NCI-H510A (cell line): ENCODE results near the gene PLEKHG7.
"Not testable (repeated sequence)": the region's sequence is repeated elsewhere in the genome, so short reads cannot be mapped to it uniquely, and the experiment has no call there.

Experiments
- DNase-seq: peaks from one replicate; lab custom pipeline; 2025; lab: John Stamatoyannopoulos, UW

The PLEKHG7 gene

GRCh38 chr12:92702754-92703679 lies at the start of gene PLEKHG7:
Gene PLEKHG7 (plus strand): TSS chr12:92702989. CDS start chr12:92706632, 3,643 bp downstream.
- no peak for DNase-seq

DNA sequence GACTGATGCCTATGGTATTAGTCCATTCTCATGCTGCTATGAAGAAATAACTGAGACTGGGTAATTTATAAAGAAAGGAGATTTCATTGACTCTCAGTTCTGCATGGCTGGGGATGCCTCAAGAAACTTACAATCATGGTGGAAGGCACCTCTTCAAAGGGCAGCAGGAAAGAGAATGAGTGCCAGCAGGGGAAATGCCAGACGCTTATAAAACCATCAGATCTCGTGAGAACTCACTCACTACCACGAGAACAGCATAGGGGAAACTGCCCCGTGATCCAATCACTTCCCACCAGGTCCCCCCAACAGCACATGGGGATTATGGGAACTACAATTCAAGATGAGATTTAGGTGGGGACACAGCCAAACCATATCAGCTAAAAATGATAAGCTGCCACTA lies 48.5 kb upstream of the PLEKHG7 start:
- not testable (repeated sequence) for DNase-seq

DNA sequence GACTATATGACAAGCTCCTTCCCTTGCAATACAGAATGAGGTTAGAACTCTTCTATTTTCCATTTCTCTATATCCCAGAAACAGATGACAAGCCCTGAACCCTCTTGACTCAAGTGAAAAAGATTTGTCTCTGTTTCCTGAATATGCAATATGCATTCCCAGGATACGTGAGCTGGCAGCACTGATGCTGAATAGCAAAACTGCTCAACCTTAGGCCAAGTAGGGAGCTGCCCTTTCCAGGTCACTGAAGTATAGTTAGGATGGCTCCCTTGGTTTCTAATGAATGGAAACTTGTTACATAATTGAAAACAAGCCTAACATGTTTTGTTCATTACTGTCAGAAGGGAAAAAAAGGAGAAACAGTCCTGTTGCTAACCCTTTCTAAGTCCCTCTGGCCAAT lies 47.9 kb upstream of the PLEKHG7 start:
- DNase-seq, result no peak

DNA sequence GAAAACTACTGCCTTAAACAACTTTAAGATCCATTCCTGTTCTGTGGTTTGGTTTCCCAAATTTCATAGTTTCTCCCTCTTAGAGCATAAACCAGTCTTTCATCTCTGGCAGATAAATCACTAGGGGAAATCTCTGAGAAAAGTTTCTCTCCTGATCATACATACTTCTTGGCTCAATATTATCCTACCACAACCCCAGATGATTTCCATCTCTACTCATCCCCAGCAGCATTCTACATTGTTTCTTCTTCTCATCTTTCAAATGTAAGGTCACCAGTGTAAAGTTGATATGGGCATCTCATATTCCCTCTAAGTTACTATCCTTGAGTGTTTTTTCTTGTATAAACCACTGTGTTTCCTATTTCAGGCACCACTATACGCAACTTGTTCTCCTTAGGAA lies 45.9 kb upstream of the PLEKHG7 start:
- DNase-seq, result no peak

GRCh38 chr12:92657770-92658169 lies 45.0 kb upstream of the PLEKHG7 start:
- no peak for DNase-seq

DNA sequence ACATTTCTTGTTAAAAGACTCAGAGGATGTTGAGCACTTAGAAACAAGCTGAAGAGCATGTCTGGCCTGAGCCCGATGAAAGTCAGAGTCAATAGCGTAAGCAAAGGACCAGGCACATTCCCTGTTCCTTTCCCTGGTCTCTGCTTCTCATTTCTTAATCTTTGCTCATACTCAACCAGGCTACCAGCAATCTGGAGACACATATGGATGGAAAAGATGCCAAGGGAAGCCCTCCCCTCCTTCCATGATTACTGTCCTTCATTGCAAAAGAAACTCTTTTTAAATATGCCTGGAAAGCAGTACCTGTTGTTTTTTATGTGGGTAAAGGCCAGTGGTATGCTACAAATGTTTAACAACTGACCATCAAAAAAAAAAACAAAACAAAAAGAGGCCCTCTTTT lies 44.2 kb upstream of the PLEKHG7 start:
- DNase-seq, result no peak

DNA sequence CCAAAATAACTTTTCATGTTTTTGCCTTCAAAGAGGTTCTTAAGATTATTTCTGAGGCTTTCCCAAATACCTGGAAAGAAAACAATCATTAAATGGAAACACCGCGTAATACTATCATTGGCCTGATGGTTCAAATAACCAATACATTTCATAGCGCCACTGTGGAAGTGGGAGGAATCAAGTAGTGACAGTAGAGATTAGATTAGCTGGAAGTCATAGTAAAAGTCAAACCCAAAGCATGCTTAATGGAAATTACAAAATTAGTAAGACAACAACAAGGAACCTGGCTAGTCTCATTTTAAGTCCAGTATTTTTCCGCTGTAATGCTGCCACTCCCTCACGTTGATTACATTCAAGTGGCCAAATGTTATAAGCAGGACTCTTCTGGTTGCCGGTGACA lies 41.5 kb upstream of the PLEKHG7 start:
- no peak for DNase-seq

DNA sequence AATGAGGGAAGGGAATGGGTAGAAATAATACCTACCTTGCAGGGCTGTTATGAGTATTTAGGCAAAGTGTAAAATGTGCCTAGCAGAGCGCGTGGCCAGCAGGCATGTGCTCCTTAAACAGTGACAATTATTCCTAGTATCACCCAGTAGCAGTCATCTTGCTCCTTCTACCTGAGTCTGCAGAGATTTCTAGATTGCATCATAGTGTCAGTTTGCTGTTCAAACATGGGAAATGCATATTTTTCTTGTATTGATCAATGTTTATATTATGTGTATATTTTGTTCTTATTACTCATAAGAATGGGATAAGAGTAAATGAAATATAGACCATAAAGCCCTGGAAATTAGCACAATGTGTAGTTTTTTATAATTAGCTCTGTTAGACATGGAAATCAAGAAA lies 37.3 kb upstream of the PLEKHG7 start:
- DNase-seq, result no peak

DNA sequence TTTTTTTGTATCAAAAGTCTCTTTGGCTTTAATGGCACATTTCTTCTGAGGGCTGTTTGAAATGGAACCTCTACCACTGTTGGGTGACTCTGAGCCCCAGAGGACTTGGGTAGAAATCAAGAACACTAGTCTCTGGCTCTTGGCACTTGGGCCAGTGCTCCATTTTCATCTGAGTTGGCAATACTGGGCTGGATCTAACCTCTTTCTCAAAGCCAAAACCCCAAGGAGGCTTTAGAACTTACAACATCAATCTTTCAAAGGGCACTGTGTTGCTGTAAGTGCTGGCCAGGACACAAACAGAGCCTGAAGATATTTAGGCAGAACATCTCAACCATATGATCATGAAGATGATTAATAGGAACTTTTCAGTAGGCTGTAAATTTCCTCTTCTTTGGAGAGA lies 34.0 kb upstream of the PLEKHG7 start:
- no peak for DNase-seq

GRCh38 chr12:92671524-92671923 lies 31.3 kb upstream of the PLEKHG7 start:
- not testable (repeated sequence) for DNase-seq

GRCh38 chr12:92673756-92674155 lies 29.0 kb upstream of the PLEKHG7 start:
- no peak for DNase-seq

DNA sequence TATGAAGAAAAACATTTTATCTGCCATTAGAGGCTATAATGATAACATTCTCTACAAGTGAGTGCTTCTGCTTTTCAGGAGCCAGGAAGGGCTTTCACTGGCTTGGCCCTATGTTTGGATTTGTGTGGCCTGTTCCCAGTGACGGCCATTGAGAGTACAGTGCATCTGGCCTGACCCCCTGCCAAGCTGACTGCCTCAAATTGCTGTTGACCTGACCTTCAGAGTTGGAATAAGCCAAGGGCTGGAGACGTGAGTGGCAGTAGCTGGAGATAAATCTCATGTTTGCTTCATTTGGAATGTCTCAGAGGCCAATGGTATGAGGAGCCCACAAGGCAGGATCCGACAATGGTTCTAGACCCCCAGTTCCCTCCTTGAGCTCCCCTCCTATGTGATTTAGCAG lies 28.3 kb upstream of the PLEKHG7 start:
- no peak for DNase-seq

- DNase-seq, result no peak
These were observed 27.5 kb upstream of the PLEKHG7 start for GRCh38 chr12:92675092-92675865.

GRCh38 chr12:92676710-92677109 lies 26.1 kb upstream of the PLEKHG7 start:
- DNase-seq, result no peak

- no peak for DNase-seq
These were observed 12.2 kb upstream of the PLEKHG7 start for GRCh38 chr12:92690601-92691000.

DNA sequence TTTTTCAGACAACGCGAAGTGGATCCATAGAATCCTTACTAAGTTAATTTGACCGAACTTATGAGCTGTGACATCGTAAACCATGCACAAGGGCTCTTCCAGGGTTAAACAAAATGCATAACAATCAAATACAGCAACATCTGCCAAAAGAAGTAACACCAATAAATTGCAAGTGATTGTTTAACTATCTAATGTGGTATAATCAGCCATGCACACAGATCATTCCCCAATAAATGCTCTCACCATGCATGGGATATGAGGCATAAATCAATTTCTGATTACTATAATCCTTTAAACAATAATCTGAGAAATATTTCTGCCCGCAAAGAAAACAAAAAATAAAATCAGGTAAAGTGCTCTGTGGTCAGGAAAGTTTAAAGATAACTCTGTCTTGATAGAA lies 7.7 kb upstream of the PLEKHG7 start:
- no peak for DNase-seq

GRCh38 chr12:92695577-92695976 lies 7.2 kb upstream of the PLEKHG7 start:
- DNase-seq, result no peak

GRCh38 chr12:92696216-92696615 lies 6.6 kb upstream of the PLEKHG7 start:
- no peak for DNase-seq

- DNase-seq, result no peak
These were observed 4.3 kb upstream of the PLEKHG7 start for GRCh38 chr12:92698474-92698873.

DNA sequence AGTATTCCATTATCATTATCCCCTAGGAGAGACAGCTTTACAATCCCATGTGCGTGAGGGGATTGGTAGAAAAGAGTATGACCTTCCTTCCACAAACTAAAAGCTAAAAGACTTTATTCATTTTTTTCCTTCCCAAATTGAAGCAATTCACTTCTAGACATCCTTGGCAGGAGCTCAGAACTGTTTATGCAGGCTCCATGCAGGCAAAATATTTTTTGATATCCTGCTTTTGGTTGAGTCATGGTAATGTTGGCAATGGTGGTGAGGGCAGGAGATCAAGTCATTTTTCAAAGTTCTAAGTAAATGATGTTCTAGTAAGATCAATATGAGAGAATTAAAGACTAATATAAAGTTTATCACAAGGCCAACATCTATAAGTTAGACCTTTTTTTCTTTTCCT lies 1.3 kb upstream of the PLEKHG7 start:
- DNase-seq, result no peak

DNA sequence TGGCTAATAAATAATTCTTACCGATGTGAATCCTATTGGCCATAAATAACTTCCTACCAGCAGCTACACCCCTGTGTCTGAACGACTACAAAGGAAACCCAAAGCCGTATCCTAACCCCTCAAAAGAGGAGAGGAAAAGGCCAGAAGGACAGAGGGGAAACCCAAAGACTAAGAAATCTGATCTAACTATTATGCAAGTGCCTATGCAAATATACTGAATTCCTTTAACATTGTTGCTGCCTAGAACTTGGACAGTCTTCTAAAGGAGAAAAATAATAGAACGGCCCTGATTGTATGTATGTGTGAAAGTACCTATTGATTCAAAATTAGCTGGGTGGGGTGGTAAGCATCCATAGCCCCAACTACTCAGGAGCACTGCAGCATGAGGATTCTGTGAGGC lies 997 bp downstream of the PLEKHG7 start:
- no peak for DNase-seq

DNA sequence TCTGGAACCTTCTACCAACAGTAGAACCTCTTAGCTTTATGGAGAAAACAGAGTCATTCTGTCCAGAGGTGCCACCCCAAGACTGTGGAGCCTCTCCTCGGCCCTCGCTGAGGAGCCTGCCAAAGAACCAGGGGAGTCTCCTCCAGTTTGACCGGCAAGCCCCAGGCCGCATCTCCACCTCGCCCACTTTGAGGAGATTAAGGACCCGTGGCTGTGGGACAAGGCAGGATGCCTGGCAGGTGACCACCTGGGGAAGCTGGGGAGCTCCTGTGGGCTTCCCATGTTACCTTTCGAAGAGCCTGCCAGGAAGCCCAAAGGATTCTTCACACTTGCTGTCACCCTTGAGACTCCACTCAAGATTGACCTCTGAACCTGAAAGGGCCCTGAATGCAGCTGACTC lies 3.8 kb downstream of the PLEKHG7 start:
- no peak for DNase-seq

- no peak for DNase-seq
These were observed 5.1 kb downstream of the PLEKHG7 start for GRCh38 chr12:92707926-92708325.
